ENCODE data around the gene A4GALT. TPM values are rescaled to one million over a fixed set of nuclear protein-coding genes. Genes with fewer than 3 reads are reported as not detected.

The A4GALT gene
- total RNA-seq, 2 donors from 2014 or later = 3.1 to 6.9 TPM

DNA sequence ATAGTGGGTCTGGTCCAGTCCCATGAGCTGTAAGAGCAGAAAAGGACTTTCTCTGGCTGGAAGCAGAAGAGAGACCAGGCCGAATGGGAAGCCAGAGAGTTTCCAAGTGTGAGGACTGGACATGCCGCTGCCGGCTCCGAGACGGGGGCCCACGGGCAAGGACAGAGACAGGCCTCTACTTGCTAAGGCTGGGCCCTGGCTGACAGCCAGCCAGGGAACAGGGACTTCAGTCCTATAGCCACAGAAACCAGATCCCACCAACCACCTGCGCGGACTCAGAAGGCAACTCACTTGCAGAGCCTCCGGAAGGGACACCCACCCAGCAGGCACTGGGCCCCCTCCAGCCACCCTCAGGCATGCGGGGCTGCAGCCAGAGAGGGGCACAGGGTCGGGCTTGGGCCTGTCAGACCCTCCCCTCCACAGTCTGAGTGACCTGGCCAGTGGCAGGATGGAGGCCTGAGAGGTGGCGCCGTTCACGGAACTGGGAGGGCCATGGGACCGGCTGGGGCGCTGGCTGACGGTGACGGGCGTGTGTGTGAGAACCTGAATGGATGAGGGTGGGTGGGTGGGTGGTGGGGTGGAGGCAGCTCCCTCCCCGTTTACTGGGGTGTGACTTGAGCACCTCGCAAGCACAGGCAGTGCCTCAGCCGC is 47.8 kb upstream of the A4GALT start:
- intact Hi-C loops (cut with DNase I) = loop anchor here (10.0 kb wide), 1 partner anchor 114 kb away; no protein-coding TSS in a partner anchor
- WGBS, 2 donors = 79 to 96% methylated on average over 13 to 17 of the region's 22 CpGs

DNA sequence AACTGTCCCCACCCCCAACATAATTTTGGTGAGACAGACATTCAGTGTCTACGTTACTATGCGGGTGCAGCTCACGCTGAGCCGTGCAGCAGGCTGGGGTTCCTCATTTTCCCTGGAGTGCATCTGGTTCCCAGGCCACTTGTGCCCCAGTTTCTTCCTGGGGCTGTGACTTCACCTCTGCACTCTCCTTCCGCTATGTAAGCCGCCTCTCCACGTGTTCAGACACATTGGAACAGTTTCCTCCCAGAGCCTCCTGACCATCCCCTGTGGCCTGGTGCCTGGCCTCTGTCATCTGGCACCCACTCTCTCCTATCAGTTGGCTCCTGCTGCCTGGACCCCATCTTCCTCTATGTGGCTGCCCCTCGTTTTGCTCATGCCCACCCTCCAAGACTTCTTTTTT is 46.2 kb upstream of the A4GALT start:
- H3K36me3 ChIP-seq (replicated peaks in 1 of 2; ENCODE audit: insufficient read depth in 1 of 2, low read depth in 2 of 2) = no peaks in the 10 kb centered on the region
- WGBS, 2 donors = 67 to 82% methylated on average over 8 of the region's 8 CpGs
- TF ChIP-seq, protein P1, sequence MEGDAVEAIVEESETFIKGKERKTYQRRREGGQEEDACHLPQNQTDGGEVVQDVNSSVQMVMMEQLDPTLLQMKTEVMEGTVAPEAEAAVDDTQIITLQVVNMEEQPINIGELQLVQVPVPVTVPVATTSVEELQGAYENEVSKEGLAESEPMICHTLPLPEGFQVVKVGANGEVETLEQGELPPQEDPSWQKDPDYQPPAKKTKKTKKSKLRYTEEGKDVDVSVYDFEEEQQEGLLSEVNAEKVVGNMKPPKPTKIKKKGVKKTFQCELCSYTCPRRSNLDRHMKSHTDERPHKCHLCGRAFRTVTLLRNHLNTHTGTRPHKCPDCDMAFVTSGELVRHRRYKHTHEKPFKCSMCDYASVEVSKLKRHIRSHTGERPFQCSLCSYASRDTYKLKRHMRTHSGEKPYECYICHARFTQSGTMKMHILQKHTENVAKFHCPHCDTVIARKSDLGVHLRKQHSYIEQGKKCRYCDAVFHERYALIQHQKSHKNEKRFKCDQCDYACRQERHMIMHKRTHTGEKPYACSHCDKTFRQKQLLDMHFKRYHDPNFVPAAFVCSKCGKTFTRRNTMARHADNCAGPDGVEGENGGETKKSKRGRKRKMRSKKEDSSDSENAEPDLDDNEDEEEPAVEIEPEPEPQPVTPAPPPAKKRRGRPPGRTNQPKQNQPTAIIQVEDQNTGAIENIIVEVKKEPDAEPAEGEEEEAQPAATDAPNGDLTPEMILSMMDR (IDR thresholded peaks at IDR 0.05) = no peak
- TF ChIP-seq POLR2A (IDR thresholded peaks at IDR 0.05) = no peak

More for the DNA sequence above, 47.8 kb upstream of the A4GALT start:
- no peaks in the 10 kb centered on the region for H3K27me3 ChIP-seq
- peaks cover 29% of the 10 kb centered on the region for H3K4me1 ChIP-seq
- H3K36me3 ChIP-seq (replicated peaks in 1 of 2; ENCODE audit: insufficient read depth in 1 of 2, low read depth in 2 of 2) = no peaks in the 10 kb centered on the region
- H3K4me3 ChIP-seq = no peak overlapping the region
- no peak for DNase-seq
- no peak overlapping the region for H3K27ac ChIP-seq
- no peak for ATAC-seq
- H3K9me3 ChIP-seq = no peaks in the 10 kb centered on the region
- TF ChIP-seq POLR2A (IDR thresholded peaks at IDR 0.05) = no peak
- TF ChIP-seq, protein P1 (IDR thresholded peaks at IDR 0.05) = no peak

DNA sequence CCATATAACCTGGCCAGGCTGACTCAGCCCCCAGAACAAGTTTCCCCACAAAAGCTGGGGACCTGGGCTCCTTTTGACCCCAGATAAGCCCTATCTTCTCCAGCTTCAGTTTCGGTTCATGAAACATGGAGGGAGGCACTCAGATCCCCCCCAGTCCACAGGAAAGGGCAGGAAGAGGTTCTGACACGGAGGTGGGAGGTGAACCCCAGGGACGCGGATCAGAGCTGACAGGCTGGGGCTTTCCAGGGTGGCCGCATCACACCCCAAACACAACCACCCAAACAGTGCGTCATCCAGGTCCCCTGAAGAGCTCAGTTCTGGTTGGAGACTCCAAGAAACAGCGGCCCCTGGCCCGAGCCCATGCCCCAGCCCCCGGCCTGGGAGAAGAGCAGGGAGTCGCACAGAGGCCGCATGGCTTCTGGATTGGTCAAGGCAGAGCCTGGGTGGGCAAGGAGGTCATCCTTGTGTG is 44.3 kb upstream of the A4GALT start:
- intact Hi-C loops (cut with DNase I) = loop anchor here (10.0 kb wide), 1 partner anchor 110 kb away; no protein-coding TSS in a partner anchor
- peaks cover 8% of the 10 kb centered on the region for H3K4me1 ChIP-seq
- 50 to 65% methylated on average over 3 to 11 of the region's 11 CpGs for WGBS, 2 donors
- TF ChIP-seq, protein P1 (IDR thresholded peaks at IDR 0.05) = no peak
- no peak for TF ChIP-seq POLR2A (IDR thresholded peaks at IDR 0.05)
- H3K9me3 ChIP-seq = no peaks in the 10 kb centered on the region
- H3K36me3 ChIP-seq (replicated peaks in 1 of 2; ENCODE audit: insufficient read depth in 1 of 2, low read depth in 2 of 2) = no peaks in the 10 kb centered on the region
- no peak overlapping the region for H3K4me3 ChIP-seq
- H3K27me3 ChIP-seq = no peaks in the 10 kb centered on the region
- ATAC-seq (no peak), DNase-seq (no peak)
- no peak overlapping the region for H3K27ac ChIP-seq

More for the DNA sequence above, 46.2 kb upstream of the A4GALT start:
- intact Hi-C loops (cut with DNase I) = loop anchor here (10.0 kb wide), 1 partner anchor 112 kb away; no protein-coding TSS in a partner anchor
- H3K27ac ChIP-seq = no peak overlapping the region
- no peaks in the 10 kb centered on the region for H3K9me3 ChIP-seq
- H3K4me1 ChIP-seq = peaks cover 23% of the 10 kb centered on the region
- DNase-seq = no peak
- H3K27me3 ChIP-seq = no peaks in the 10 kb centered on the region
- no peak for ATAC-seq
- H3K4me3 ChIP-seq = no peak overlapping the region

DNA sequence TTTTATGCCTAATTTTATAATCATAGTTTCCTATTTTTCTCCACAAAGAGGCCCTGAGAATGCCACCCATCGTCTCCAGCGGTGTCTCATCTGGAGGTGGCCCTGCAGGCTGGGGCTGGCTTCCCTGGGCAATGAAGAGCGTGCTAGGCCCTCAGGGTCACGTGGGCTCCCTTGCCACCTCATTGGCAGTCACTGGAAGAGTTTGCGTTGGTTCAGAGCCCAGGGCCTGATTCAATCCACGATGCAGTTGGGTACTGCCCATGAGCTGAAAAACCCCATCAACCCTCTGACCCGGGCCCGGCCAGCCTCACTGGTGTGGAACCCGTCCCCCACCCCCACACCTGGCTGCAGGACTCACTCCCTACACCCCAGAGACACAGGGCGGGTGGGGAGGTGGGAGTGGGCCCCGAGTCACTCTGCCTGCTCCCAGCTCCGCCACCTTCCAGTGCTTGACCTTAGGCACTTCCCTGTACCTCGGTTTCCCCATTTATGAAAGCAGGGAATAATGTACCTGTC is 43.4 kb upstream of the A4GALT start:
- intact Hi-C loops (cut with DNase I) = loop anchor here (10.0 kb wide), 1 partner anchor 109 kb away; no protein-coding TSS in a partner anchor
- Histone ChIP-seq H3K9me3 (no peaks in the 10 kb centered on the region), H3K27me3 (no peaks in the 10 kb centered on the region), H3K4me1 (no peaks in the 10 kb centered on the region), H3K4me3 (no peak overlapping the region), H3K27ac (no peak overlapping the region), H3K36me3 (replicated peaks in 1 of 2; ENCODE audit: insufficient read depth in 1 of 2, low read depth in 2 of 2) (no peaks in the 10 kb centered on the region)
- WGBS, 2 donors = 72 to 79% methylated on average over 9 to 13 of the region's 13 CpGs
- no peak for ATAC-seq
- DNase-seq = no peak
- TF ChIP-seq, protein P1 (IDR thresholded peaks at IDR 0.05) = no peak
- no peak for TF ChIP-seq POLR2A (IDR thresholded peaks at IDR 0.05)
